Measurements from ENCODE around the gene ANKS1A.

DNA sequence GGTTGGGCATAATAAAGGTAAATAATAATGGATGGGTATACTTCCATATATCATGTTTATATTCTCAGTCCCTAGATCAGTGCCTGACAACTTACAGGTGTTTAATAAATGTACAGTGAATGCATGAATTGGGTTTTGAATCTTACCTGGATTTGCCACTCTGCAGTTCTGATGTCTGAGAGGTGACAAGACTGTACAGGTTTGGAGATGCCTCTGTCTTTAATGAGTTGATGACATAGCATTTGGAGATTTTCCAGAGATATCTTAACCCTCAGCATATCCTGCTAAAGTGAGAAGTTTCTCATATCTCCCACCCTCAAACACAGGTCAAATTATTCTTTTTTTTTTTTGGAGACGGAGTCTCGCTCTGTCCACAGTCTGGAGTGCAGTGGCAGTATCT lies 2.2 kb downstream of the ANKS1A start:
- TF ChIP-seq EZH2 (IDR thresholded peaks at IDR 0.05; ENCODE audit: low read depth), result no peak
- TF ChIP-seq, protein P1, sequence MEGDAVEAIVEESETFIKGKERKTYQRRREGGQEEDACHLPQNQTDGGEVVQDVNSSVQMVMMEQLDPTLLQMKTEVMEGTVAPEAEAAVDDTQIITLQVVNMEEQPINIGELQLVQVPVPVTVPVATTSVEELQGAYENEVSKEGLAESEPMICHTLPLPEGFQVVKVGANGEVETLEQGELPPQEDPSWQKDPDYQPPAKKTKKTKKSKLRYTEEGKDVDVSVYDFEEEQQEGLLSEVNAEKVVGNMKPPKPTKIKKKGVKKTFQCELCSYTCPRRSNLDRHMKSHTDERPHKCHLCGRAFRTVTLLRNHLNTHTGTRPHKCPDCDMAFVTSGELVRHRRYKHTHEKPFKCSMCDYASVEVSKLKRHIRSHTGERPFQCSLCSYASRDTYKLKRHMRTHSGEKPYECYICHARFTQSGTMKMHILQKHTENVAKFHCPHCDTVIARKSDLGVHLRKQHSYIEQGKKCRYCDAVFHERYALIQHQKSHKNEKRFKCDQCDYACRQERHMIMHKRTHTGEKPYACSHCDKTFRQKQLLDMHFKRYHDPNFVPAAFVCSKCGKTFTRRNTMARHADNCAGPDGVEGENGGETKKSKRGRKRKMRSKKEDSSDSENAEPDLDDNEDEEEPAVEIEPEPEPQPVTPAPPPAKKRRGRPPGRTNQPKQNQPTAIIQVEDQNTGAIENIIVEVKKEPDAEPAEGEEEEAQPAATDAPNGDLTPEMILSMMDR (conservative IDR thresholded peaks at IDR 0.05), result no peak

All from PC-9 (cell line).